Caki2 (cell line): ENCODE results near the gene CNNM3. TPM values are rescaled to one million over a fixed set of nuclear protein-coding genes. Genes with fewer than 3 reads are reported as not detected.
"Not testable (repeated sequence)": the region's sequence is repeated elsewhere in the genome, so short reads cannot be mapped to it uniquely, and the experiment has no call there.

Source experiments
- DNase-seq: peaks from one replicate; pipeline ENCODE4 v3.0.0-alpha.2; 2015; ENCODE audit warnings: low read depth
- in situ Hi-C: cut with HindIII; loops from 2 replicates; pipeline ENCODE4 v1.10.0; 2016; ENCODE audit warnings: low sequenced_read_pairs, low pct_unique_long_range_greater_than_20kb, mixed read lengths
- total RNA-seq: library from RNA; depleted of rRNA; stranded (reverse); fragments of >200 nt; shearing (Covaris generic); gene quantifications from 2 replicates; pipeline ENCODE4 v1.2.3, GENCODE V29; 2014; ENCODE audit warnings: low replicate concordance

The CNNM3 gene
- total RNA-seq, 1 experiment from 2014 or later: 41.7 TPM

DNA sequence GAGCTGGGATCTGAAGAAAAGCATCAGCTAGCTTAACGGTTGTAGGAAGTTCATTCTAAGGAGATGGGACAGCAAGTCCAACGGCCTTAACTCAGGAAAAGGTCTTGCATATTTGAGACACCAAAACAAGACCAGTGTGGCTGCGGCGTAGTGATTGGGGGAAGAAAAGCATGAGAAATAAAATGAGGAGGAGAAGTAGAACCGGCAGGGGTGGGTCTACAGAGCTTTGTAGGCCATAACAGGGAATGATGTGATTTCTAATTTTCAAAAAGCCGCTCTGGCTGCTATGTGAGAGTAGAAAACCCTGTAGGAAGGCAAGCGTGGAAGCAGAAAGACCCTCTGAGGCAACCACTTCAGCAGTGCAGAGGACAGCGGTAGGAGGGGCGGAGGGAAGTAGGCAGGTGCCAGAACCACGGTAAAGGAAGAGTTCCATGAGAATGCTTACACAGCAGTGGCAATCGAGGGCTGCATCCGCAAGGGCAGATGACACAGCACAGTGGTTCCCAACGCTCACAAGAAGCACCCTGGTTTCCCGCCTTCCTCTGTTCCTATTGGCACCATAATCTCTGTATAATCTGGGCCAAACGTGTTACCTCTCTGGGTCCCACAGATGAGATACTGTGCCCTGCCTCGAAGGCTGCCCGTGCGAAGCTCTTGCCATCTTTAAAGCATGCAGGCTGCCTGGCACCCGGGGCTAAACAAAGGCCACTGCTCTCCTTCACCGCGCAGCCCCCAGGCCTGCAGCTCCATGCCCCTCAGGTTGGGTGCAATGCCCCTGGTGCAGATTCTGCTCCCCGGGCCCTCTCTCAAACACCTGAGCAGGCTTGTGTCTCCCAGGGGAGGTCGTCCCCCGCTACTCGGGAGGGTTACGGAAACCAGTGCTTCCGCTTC, 41.0 kb downstream of the CNNM3 start:
- peak; percentile 51 for DNase-seq
- in situ Hi-C loops: no loop called here

DNA sequence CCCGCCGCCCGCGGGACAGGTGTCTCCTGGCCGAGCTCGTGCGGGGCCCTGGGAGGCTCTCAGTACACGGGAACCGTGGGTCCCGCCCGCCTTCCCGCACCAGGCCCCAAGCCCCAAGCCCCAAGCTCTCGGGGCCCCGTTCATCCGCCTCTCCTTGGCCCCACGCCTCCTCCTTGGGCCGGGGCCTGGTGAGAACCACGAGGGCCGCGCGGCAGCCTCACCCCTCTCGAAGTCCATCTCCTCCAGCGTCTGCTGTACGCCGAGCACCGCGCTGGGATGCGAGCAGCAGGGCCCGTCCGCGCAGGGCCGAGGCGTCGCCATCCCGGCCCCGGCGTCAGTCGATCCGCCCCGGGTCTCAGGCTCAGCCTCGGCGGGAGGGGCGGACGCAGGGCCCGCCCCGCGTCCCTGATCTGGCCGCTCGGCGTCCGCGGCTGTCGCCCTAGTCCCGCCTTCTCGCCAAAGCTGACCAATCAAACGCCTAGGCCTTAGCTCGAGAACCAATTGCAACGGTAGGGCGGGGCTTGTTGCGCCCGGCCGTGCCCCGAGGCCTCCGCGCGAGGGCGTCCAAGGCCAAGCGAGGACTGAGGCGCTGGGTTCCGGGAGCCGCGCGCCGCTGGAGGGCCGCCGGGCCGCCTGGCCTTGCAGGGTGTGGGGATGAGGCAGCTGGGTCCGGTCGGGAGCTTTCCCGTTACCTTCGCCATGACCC, 41.8 kb downstream of the CNNM3 start, which contains the start of gene ANKRD39:
Gene ANKRD39, minus strand, starts transcription at position 350 of the 706 bp plus-strand sequence. Its CDS starts 29 bp downstream, at position 321.
- in situ Hi-C loops: no loop called here
- DNase-seq: peak; percentile 98

DNA sequence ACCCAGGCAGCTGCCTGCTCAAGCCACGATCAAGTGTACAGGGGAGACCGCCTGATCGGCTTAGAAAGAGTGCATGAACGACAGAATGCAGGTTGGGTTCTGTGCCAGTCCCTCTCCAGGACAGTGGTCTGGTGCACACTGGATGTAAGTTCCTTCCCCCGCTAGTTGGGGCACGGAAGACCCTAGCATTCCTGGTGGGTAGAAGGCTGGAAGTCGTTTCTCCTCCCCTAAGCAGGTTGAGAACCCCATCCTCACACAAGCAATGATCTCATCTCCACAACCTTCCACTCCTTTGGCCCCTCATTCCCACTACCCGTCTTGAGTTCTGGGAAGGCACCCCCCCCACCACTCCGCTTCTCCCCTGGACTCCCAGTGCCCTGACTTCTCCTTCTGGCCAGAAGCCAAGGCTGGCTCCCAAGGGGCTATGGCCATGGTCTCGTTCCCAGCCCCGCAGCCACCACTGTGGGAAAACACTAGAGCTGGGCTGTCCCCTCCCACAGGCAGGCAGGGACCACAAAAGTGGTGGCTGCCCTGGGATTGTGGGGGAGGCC, 43.1 kb downstream of the CNNM3 start:
- in situ Hi-C loops: no loop called here
- no peak for DNase-seq

DNA sequence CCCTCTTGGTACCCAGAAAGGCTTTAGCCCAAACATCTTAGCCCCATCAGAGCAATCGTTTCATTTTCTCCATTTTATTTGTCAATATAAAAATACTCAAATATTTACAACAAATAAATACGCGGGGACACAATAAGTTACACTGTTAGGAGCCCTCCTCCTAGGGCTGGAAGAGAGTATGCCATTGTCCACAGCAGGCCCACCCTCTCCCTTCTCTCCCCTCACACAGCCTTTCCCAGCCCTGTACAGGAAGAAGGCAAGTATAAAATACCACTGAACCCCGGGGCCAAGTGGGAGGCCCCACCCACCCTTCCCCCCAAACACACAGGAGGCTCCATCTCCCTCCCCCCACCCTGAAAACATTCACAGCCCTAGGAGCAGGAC, 43.6 kb downstream of the CNNM3 start:
- in situ Hi-C loops: no loop called here
- no peak for DNase-seq

DNA sequence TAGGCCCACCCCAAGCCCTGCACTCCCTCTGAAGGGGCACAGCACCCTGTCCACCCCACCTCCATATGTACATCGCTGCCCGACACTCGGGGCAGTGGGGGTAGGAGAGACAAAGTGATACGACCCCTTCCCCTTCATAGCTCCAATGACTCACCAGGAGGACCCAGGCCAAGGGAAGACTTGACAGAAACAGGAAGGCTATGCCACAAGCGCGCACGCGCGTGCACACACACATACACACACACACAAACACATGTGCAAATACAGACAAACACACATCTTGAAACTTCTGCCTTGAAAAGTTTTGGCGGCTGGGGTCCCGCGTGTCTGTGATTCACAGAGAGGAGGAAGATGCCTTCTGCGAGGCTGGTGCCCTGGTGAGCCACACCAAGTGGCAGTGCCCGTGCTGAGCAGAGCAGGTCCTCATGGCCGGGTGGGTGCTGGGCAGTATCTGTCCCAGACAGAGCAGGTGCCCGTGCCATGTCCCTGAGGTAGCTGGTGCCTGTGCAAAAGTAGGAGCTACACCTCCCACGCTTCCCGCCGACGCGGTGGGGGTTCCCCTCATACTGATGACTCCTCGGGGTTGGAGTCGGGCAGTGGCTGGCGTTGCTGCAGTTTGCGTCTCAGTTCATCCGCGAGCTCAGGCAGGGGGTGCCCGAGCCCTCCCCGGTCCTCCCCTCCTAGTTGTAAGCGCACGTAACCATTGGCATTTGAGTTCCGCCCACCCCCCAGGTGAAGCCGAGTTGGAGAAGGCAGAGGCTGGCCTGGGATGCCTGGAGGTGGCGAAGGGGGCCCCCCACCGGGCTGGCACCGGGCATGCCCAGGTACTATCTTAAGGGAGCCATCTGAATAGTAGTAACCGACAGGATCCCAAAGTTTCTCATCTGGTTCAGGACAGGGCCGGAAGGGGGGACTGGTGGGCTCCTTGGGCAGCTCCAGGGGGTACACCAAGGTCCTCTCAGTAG, 44.3 kb downstream of the CNNM3 start:
- in situ Hi-C loops: no loop called here

DNA sequence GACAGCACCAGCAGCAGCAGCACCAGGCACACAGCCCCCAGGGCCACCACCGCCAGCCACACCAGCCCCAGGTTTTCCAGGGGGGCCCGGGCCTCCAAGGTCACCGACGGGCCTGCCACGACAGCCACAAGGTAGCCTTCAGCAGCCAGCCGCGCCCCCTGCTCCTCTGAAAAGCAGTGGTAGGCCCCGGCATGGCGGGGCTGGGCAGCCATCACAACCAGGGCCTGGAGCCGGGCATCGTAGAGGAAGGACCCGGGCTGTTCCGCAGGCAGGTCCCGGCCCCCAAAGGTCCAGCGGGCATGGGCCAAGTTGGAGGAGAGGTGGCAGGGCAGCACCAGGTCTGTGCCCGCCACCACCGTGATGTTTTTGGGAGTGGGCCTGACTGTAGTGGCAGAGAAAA, 45.0 kb downstream of the CNNM3 start:
- in situ Hi-C loops: no loop called here

More for the DNA sequence above, 44.3 kb downstream of the CNNM3 start:
- DNase-seq: no peak

DNA sequence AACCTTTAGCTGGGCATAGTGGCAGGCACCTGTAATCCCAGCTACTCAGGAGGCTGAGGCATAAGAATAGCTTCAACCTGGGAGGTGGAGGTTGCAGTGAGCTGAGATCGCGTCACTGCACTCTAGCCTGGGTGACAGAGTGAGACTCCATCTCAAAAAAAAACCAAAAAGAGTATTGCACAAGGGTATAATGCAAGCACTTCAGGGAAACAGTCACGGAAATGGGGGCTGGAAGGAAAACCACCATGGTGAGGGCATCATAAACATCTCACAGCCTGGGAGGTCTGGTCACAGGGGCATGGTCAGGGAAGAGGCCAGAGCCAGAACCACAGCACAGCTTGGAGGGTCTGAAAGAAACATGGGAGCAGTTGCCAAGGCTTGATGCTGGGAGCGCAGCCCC, 47.0 kb downstream of the CNNM3 start:
- DNase-seq, in situ Hi-C loops: not testable (repeated sequence)

More for the DNA sequence above, 45.0 kb downstream of the CNNM3 start:
- DNase-seq: no peak

DNA sequence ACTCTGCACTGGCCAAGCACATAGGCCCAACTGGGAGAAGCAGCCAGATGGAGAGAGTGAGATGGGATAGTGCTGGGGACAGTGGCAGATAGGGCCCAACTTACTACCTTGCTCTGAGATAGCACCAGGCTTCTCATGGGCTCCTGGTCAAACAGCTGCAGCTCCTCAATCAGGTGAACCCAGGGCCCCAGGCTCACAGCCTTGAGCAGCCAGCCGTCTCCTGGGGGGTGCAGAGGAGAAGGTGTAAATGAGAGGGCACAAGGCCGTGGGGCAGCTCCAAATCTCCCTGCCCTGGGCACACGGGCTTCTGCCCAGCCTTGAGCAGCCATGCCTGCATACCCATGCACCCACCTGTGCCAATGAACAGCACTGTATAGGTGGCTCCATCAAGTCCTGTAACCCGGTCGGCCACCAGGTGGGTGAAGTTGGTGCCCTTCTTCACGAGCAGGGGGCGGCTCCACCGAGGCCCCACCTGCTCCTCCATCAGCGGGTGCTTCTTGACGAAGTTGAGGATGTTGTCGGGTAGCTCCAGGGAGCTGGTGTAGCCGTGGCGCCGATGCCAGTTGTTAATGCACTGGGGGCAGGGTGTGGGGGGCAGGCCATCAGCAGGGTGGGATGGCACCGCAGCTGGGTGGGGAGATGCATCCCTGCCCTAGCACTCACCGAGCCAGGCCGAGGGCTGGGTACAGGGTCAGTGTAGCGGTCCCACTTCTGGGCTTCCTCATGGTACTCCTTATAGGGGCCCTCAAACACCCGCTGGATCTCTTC, 47.7 kb downstream of the CNNM3 start:
- in situ Hi-C loops: no loop called here
- DNase-seq: no peak

DNA sequence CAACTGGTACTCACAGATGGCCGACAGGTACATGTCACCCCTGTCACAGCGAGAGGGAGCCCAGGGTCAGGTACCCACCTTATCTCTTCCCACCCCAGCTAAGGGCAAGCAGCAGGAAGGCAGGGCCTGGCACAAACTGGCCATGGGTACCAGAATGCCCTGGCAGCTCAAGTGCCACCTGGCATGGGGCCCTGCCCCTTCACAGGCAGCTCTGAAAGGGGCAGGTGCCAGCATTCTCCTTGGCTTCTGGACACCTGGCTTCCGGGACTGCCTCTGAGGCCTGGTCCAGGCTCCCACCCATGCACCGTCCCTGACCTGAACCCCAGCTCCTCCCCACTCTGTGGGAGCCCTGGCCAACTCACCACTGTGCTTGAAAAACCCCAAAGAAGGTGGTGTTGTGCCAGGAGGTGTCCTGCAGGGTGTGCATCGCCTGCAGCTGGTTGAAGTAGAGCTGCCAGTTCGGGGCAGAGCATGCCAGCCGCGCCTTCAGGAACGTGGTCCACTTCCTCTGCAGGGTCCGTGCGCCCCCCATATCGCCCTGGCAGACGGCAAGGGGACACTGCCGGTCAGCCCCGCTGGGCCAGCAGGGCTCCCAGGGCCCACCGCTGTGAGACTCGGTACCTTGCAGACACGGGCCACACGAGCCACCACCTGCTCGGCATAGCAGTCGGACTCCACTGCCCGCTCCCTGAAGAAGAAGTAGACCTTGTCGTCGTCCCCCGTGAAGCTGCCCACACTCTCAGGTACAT, 48.4 kb downstream of the CNNM3 start:
- in situ Hi-C loops: no loop called here
- no peak for DNase-seq

DNA sequence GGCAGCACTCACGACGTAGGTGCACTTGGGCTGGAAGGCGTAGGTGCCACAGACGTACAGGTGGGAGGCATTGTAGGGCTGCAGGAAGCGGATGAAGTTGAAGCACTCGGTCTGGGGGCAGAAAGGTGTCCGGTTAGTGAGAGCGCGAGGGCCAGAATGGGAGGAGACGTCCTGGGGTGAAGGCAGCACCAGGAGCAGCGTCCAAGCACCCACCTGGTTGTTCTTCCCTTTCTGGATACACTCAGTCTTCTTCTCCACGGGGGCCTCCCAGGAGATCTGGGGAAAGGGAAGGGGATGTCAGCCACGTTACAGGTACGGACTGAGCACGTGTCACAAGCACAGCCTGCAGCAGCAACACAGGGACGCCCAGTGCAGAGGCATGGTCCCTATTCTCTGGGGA, 49.6 kb downstream of the CNNM3 start:
- in situ Hi-C loops: no loop called here
- DNase-seq: no peak

DNA sequence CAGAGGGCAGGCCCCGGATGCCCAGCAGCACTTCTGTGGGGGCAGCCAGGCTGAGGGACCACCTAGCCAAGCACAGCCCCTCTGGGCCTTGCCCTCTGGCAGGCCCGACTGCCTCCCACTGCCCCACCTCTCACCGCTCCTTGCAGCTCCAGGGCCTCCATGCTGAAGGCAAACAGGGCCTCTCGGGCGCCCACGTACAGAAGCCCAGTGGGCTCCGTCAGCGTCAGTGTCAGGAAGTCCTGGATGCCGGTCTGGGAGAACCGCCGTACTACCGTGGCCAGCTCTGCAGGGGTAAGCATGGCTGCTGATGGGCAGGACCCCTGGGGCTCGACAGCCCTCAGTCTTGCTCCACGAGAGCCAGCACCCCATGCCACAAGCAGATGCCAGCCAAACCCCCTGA, 50.1 kb downstream of the CNNM3 start:
- in situ Hi-C loops: no loop called here
- no peak for DNase-seq

DNA sequence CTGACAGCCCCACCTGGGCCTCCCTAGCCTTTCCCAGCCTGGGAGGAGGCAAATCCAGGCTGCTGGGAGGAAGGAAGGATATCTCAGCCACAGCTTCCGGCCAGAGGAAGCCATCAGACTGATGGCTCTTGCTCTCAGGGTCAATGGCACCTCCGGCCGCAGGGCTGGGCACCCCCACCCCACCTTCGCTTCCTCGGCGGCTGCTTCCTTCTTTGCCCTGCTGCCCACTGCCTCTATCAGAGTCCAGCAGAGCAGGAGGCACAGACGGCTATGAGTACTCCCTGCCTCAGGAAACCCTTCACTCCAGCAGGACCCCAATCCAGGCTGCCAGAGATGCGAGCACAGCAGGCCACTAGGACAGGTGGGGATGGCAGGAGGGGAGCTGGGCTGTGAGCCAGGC, 50.5 kb downstream of the CNNM3 start:
- no peak for DNase-seq
- in situ Hi-C loops: no loop called here

DNA sequence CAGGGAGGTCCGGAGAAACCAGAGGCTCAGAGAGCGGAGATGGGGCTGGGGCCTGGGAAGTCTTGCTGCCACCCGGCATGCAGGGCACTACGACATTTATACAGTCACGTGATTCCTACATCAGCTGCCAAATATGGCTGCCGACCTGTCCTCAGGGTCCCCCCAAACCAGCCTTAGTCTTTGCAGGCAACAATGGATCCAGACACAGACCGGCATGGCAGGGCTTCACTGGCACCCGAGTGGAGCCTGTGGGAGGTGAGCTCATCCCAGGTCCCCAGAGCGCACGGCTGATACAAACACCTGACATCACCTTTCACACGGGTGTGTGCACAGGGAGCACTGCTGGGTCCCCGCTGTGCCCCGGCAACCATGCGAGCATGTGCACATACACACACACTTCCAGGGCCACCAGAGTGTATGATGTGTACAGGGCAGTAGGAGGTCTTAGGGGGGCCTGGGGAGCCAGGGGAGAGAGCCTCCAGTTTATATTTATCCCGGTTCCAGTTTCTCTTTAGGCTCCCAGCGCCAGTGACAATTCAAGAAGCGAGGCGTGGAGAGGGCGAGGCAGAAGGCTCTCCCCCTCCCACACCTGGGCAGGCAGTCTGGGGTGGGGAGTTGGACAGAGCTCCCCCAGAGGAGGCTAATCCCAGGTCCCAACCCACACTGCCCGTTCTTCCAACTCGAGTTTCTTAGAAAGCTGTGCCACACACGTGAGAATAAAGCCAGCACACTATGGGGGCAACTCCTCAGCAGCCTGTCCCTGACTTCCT, 51.1 kb downstream of the CNNM3 start:
- in situ Hi-C loops: no loop called here
- DNase-seq: no peak

DNA sequence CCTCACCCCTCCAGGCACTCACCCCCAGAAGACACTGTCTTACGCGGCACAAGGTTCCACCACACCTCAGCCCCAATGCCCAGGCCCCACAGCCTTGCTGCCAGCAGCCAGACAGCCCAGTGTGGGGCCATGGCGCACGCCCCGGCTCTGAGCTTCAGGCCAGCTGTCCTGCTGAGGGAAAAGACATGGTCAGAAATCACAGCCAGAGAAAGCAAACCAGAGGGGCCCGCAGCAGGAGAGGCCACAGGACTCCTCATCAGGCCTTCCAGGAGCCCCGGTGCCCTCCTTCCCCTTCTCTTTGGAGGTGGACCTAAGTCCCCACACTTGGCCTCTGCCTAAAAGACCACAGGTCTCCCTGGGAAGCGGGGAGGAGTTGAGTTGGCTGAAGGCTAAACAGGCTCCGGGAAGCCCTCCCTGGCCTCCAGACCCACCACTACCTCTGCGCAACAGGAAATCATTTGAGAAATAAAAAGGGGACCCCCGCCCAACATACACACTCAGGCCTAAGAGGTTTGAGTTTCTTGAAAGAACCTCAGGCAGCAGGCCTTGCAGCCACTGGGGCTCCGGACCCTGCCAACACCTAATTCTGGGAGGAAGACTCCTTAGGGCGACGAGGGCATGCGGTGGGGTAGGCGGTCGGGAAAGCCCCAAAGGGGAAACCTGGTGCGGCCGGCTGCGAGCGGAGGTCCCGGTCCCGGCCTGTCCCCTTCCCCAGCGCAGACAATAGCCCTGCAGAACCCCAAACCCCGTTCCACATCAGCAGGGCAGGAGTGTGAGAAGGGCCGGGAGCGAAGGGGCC, 51.9 kb downstream of the CNNM3 start:
- in situ Hi-C loops: no loop called here
- DNase-seq: no peak

DNA sequence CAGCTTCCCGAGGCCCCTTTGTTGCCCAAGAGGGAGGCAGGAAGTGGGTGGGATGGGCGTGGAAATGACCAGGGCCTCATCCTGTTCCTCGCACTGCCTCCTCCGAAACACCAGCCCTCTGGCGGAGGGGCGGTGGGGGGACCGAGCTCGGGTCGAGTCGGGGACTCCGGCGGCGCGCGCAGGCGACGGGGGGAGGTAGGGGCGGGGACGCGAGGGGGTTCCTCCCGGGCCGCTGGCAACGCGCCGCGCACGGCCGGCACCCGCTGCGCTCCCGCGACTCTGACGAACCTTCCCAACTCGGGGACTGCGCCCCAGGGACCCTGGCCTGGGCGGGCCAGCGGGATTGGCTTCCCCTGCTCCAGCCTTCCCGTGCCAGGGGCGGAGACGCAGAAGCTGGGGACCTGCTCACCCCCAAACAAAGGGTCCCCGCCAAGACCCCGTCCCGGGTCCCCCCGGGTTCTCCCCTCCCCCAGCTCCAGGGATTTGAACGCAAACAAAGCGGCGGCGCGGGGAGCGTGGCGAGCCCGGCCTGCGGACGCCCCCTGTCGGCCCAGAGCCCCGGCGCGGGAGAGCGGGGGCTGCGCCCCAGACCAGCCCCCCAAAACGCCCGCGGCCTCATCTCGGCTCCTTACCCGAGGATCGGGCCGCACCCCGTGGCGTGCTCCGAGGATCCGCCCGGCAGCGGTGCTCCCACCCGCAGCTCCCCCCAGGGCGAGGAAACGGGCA, 52.6 kb downstream of the CNNM3 start:
- in situ Hi-C loops: no loop called here

More for the DNA sequence above, 52.6 kb downstream of the CNNM3 start:
- peak; percentile 69 for DNase-seq
